HepG2 (cell line): ENCODE data around the gene CIB2. TPM values are rescaled to one million over a fixed set of nuclear protein-coding genes. Genes with fewer than 3 reads are reported as not detected.

Experiments used
- ARID5B ChIP-seq: IDR thresholded peaks from 2 replicates; pipeline ENCODE4 v1.4.0; 2020; ENCODE audit warnings: mild to moderate bottlenecking, missing genetic modification reagents
- ARNT ChIP-seq: fragments of 450-650 bp; IDR thresholded peaks from 2 replicates; pipeline ENCODE4 v1.6.1; 2017
- CREB1 ChIP-seq, 2 experiments: fragments of 450-650 bp in 1 of 2; IDR thresholded peaks; 2 replicates each; pipeline ENCODE4 v1.6.1; 2016 to 2017; ENCODE audit warnings: control low read depth in 1 of 2, mild to moderate bottlenecking in 1 of 2, missing compliant biosample characterization in 1 of 2, missing genetic modification characterization in 1 of 2
- FOXA3 ChIP-seq: IDR thresholded peaks from 2 replicates; pipeline ENCODE4 v1.6.1; 2016; ENCODE audit warnings: missing genetic modification reagents, missing compliant biosample characterization
- GLI4 ChIP-seq: sonication (generic); formaldehyde crosslinking; IDR thresholded peaks from 2 replicates; pipeline ENCODE4 v1.5.1; 2020; ENCODE audit warnings: missing genetic modification reagents, mild to moderate bottlenecking, moderate library complexity, borderline replicate concordance
- GPBP1L1 ChIP-seq: sonication (generic); formaldehyde crosslinking; IDR thresholded peaks from 2 replicates; pipeline ENCODE4 v1.5.0; 2020; ENCODE audit warnings: mild to moderate bottlenecking, missing genetic modification reagents
- GTF3A ChIP-seq: sonication (generic); formaldehyde crosslinking; conservative IDR thresholded peaks from 2 replicates; pipeline ENCODE4 v1.4.0; 2020; ENCODE audit warnings: mild to moderate bottlenecking, missing genetic modification reagents
- HMGA1 ChIP-seq: sonication (generic); formaldehyde crosslinking; conservative IDR thresholded peaks from 2 replicates; pipeline ENCODE4 v1.4.0; 2020; ENCODE audit warnings: missing genetic modification reagents
- HNRNPH1 ChIP-seq: fragments of 200-400 bp; formaldehyde crosslinking; optimal IDR thresholded peaks from 2 replicates; pipeline ENCODE3; 2017; ENCODE audit warnings: mild to moderate bottlenecking, low read depth, low read length
- MTF1 ChIP-seq: sonication (generic); formaldehyde crosslinking; IDR thresholded peaks from 2 replicates; pipeline ENCODE4 v1.5.0; 2020; ENCODE audit warnings: missing genetic modification reagents
- MYC ChIP-seq: sonication (generic); formaldehyde crosslinking; IDR thresholded peaks from 2 replicates; pipeline ENCODE4 v1.9.0; 2021; ENCODE audit warnings: missing genetic modification reagents, borderline replicate concordance
- PAWR ChIP-seq: sonication (generic); formaldehyde crosslinking; IDR thresholded peaks from 2 replicates; pipeline ENCODE4 v1.4.0; 2020; ENCODE audit warnings: missing genetic modification reagents, mild to moderate bottlenecking, borderline replicate concordance
- PCBP1 ChIP-seq: fragments of 200-400 bp; formaldehyde crosslinking; IDR thresholded peaks from 2 replicates; pipeline ENCODE4 v1.6.1; 2017; ENCODE audit warnings: mild to moderate bottlenecking, low read depth, low read length, borderline replicate concordance
- REPIN1 ChIP-seq: sonication (generic); formaldehyde crosslinking; IDR thresholded peaks from 2 replicates; pipeline ENCODE4 v1.8.0; 2022; ENCODE audit warnings: missing genetic modification reagents, low read depth, mild to moderate bottlenecking, borderline replicate concordance
- REXO4 ChIP-seq: sonication (generic); formaldehyde crosslinking; IDR thresholded peaks from 2 replicates; pipeline ENCODE4 v1.8.0; 2022; ENCODE audit warnings: missing genetic modification reagents, mild to moderate bottlenecking, borderline replicate concordance
- RXRB ChIP-seq: IDR thresholded peaks from 2 replicates; pipeline ENCODE4 v1.6.1; 2016; ENCODE audit warnings: borderline replicate concordance, missing genetic modification reagents, missing compliant biosample characterization
- SRSF1 ChIP-seq: fragments of 200-400 bp; formaldehyde crosslinking; optimal IDR thresholded peaks from 2 replicates; pipeline ENCODE3; 2017; ENCODE audit warnings: mild to moderate bottlenecking, low read depth, low read length, moderate library complexity
- TAF15 ChIP-seq: fragments of 200-400 bp; formaldehyde crosslinking; IDR thresholded peaks from one replicate; pipeline ENCODE4 v1.6.1; 2018; ENCODE audit warnings: mild to moderate bottlenecking, low read depth, low read length; ENCODE audit not compliant: poor library complexity, severe bottlenecking
- TEAD2 ChIP-seq: sonication (generic); formaldehyde crosslinking; IDR thresholded peaks from 2 replicates; pipeline ENCODE4 v1.9.0; 2021; ENCODE audit warnings: missing genetic modification reagents
- THAP7 ChIP-seq: sonication (generic); formaldehyde crosslinking; IDR thresholded peaks from 2 replicates; pipeline ENCODE4 v1.8.1; 2023; ENCODE audit warnings: mild to moderate bottlenecking, missing genetic modification reagents
- ZNF256 ChIP-seq: sonication (generic); formaldehyde crosslinking; conservative IDR thresholded peaks from 2 replicates; pipeline ENCODE4 v1.4.0; 2020; ENCODE audit warnings: missing genetic modification reagents
- ZNF484 ChIP-seq: sonication (generic); formaldehyde crosslinking; IDR thresholded peaks from 2 replicates; pipeline ENCODE4 v1.5.1; 2020; ENCODE audit warnings: mild to moderate bottlenecking, low read depth, missing genetic modification reagents, borderline replicate concordance
- ZNF614 ChIP-seq: IDR thresholded peaks from 2 replicates; pipeline ENCODE4 v1.6.1; 2018; ENCODE audit warnings: missing biosample characterization, missing genetic modification reagents, inconsistent platforms, borderline replicate concordance
- polyA plus RNA-seq, 8 experiments: library from polyadenylated mRNA; depleted of rRNA in 3 of 8; stranded (reverse) in 7 of 8; unstranded in 1 of 8; fragments of >200 nt; fragmentation: Illumina TruSeq in 4 of 8; extraction: Trizol in 4 of 8; gene quantifications; 2 replicates each; pipeline versions ENCODE4 v1.2.1 to v1.2.3, GENCODE V29; 2011 to 2016; ENCODE audit warnings: low read depth in 4 of 8, missing spikeins in 1 of 8, mixed read lengths in 1 of 8; ENCODE audit not compliant: insufficient read depth in 1 of 8
- total RNA-seq, 5 experiments: library from RNA; depleted of rRNA; stranded (reverse); fragments of >200 nt; fragmentation: Illumina TruSeq; extraction: Trizol; gene quantifications; 2 replicates each; pipeline ENCODE4 v1.2.3, GENCODE V29; 2016; ENCODE audit warnings: low read depth in 1 of 5

Gene CIB2
- total and polyA plus RNA-seq, 2 of the 13 experiments (the other 11 are each of a cell fraction or from before 2014, with no cell fraction given), result 1.4 to 1.5 TPM

GRCh38 chr15:78088773-78089080 is 42.5 kb downstream of the CIB2 start (continued):
- TF ChIP-seq ZNF484 (CRISPR knock-in tag), result no peak
- no peak for TF ChIP-seq REXO4 (CRISPR knock-in tag)
- no peak for TF ChIP-seq TEAD2
- TF ChIP-seq REPIN1, result no peak
- TF ChIP-seq PAWR, result no peak
- TF ChIP-seq HMGA1 (CRISPR knock-in tag), result no peak
- TF ChIP-seq GPBP1L1 (CRISPR knock-in tag), result no peak
- TF ChIP-seq MTF1, result no peak
- TF ChIP-seq GLI4 (CRISPR knock-in tag), result no peak
- peak; percentile 44; the same call in 1 of the 2 replicates for TF ChIP-seq ARID5B (CRISPR knock-in tag)
- no peak for TF ChIP-seq ARNT
- TF ChIP-seq HNRNPH1, result no peak
- no peak for TF ChIP-seq GTF3A
- peak; percentile 33; the same call in 1 of the 2 replicates for TF ChIP-seq RXRB (CRISPR knock-in tag)
- TF ChIP-seq CREB1 (IDR thresholded peaks at IDR 0.05), result no peak
- TF ChIP-seq CREB1 (CRISPR knock-in tag; IDR thresholded peaks at IDR 0.05), result no peak
- no peak for TF ChIP-seq ZNF614 (CRISPR knock-in tag)
- TF ChIP-seq SRSF1, result no peak
- TF ChIP-seq ZNF256 (CRISPR knock-in tag), result no peak
- TF ChIP-seq PCBP1, result no peak
- no peak for TF ChIP-seq TAF15
- TF ChIP-seq MYC (CRISPR knock-in tag), result no peak
- peak; percentile 29; the same call in 1 of the 2 replicates for TF ChIP-seq FOXA3 (CRISPR knock-in tag)
- TF ChIP-seq THAP7 (CRISPR knock-in tag), result no peak
